K562 (cell line): ENCODE results near the gene SLC1A3. TPM values are rescaled to one million over a fixed set of nuclear protein-coding genes. Genes with fewer than 3 reads are reported as not detected.

ENCODE experiments used
- ATAC-seq: fragments of 200-7000 bp; cut with Tn5 transposase; 3 replicates; pipeline ENCODE4 v1.9.1; 2020; ENCODE audit warnings: moderate library complexity
- BruUV-seq: library from RNA; stranded (reverse); fragments of 400-500 nt; replicated peaks from 2 replicates; lab custom pipeline; 2021; lab: Mats Ljungman, UMichigan
- CTCF ChIA-PET: fragments of 300-600 bp; formaldehyde crosslinking; extraction: SDS; loops from one replicate; lab custom pipeline; 2021; ENCODE audit warnings: low intra/inter-chr PET ratio; lab: Yijun Ruan, JAX
- POLR2A ChIA-PET: fragments of 300-600, 350-650 bp; sonication (Branson Sonifier 250); formaldehyde crosslinking; extraction: SDS; loops from one replicate; lab custom pipeline; 2021; ENCODE audit warnings: antibody characterized with exemption, inconsistent platforms; lab: Yijun Ruan, JAX
- DNase-seq, 4 experiments: peaks; one replicate each; pipeline versions ENCODE4 v3.0.0 to v3.0.0-alpha.2; 2011 to 2018; ENCODE audit warnings: low spot score in 3 of 4, mixed read lengths in 3 of 4; ENCODE audit errors: extremely low read depth in 1 of 4
- FAIRE-seq: peaks from 2 replicates; lab custom pipeline; 2011; peaks lifted over from hg19 to GRCh38; lab: Jason Lieb, UNC
- H2AFZ ChIP-seq: 2 replicates; pipeline ENCODE4 v1.6.0; 2011; ENCODE audit warnings: low read depth, low read length, control low read depth, inconsistent platforms
- H3K27ac ChIP-seq: fragments of 200-600 bp; 3 replicates; pipeline ENCODE4 v1.8.0; 2011; ENCODE audit warnings: low read depth, mild to moderate bottlenecking, control low read depth, inconsistent platforms, low read length, moderate library complexity, mixed read lengths; ENCODE audit errors: extremely low read depth
- H3K27me3 ChIP-seq, 2 experiments: fragments of 300-600 bp in 1 of 2; 2 replicates in 1 of 2; 3 replicates in 1 of 2; pipeline versions ENCODE4 v1.6.0 to v1.8.0; 2011; ENCODE audit warnings: inconsistent platforms in 2 of 2, low read length in 2 of 2, mild to moderate bottlenecking in 1 of 2, mixed read lengths in 1 of 2, moderate library complexity in 1 of 2; ENCODE audit not compliant: control insufficient read depth in 2 of 2, insufficient read depth in 2 of 2
- H3K36me3 ChIP-seq: fragments of 300-600 bp; 3 replicates; pipeline ENCODE4 v1.8.0; 2011; ENCODE audit warnings: mild to moderate bottlenecking, low read length, inconsistent platforms; ENCODE audit not compliant: control insufficient read depth, insufficient read depth
- H3K4me1 ChIP-seq, 2 experiments: fragments of 200-600 bp in 1 of 2; replicated peaks in 1 of 2; 2 replicates in 1 of 2; 3 replicates in 1 of 2; pipeline versions ENCODE4 v1.5.1 to v1.8.0; 2011; ENCODE audit warnings: inconsistent platforms in 2 of 2, low read length in 2 of 2, mild to moderate bottlenecking in 1 of 2, mixed read lengths in 1 of 2, moderate library complexity in 1 of 2; ENCODE audit not compliant: control insufficient read depth in 2 of 2, insufficient read depth in 2 of 2
- H3K4me2 ChIP-seq: 2 replicates; pipeline ENCODE4 v1.6.1; 2011; ENCODE audit warnings: low read length, control low read depth, inconsistent platforms, mixed read lengths; ENCODE audit not compliant: insufficient read depth
- H3K4me3 ChIP-seq: fragments of 200-600 bp; sonication (generic), shearing (Covaris generic); 2 replicates; pipeline ENCODE4 v1.5.1; 2016; ENCODE audit warnings: control low read depth, inconsistent platforms
- H3K79me2 ChIP-seq: fragments of 200-600 bp; 3 replicates; pipeline ENCODE4 v1.8.0; 2011; ENCODE audit warnings: low read length, inconsistent platforms; ENCODE audit not compliant: control insufficient read depth, insufficient read depth
- H3K9ac ChIP-seq, 2 experiments: 2 replicates each; pipeline versions ENCODE4 v1.6.0 to v1.6.1; 2011; ENCODE audit warnings: low read depth in 2 of 2, low read length in 2 of 2, control low read depth in 1 of 2, inconsistent platforms in 1 of 2, mild to moderate bottlenecking in 1 of 2, mixed read lengths in 1 of 2; ENCODE audit not compliant: insufficient read depth in 1 of 2
- H3K9me1 ChIP-seq: one replicate; pipeline ENCODE4 v1.6.0; 2011; ENCODE audit warnings: inconsistent platforms, mild to moderate bottlenecking, low read length, moderate library complexity; ENCODE audit not compliant: control insufficient read depth, insufficient read depth
- H3K9me3 ChIP-seq: replicated peaks from 2 replicates; pipeline ENCODE4 v1.5.1; 2011; ENCODE audit warnings: low read depth, low read length, inconsistent platforms; ENCODE audit not compliant: control insufficient read depth, insufficient read depth
- H4K20me1 ChIP-seq: replicated peaks from 2 replicates; pipeline ENCODE4 v1.6.1; 2011; ENCODE audit warnings: low read length, inconsistent platforms, mixed read lengths; ENCODE audit not compliant: control insufficient read depth, insufficient read depth
- ARID2 ChIP-seq: fragments of 450-650 bp; IDR thresholded peaks from 2 replicates; pipeline ENCODE4 v1.6.1; 2017; ENCODE audit warnings: antibody characterized with exemption, mild to moderate bottlenecking
- C11orf30 ChIP-seq: fragments of 450-650 bp; IDR thresholded peaks from 2 replicates; pipeline ENCODE4 v1.6.1; 2016; ENCODE audit warnings: low read depth, mild to moderate bottlenecking
- CHD1 ChIP-seq: fragments of 200-600 bp; sonication (generic); IDR thresholded peaks from one replicate; pipeline ENCODE4 v1.6.1; 2012; ENCODE audit warnings: mild to moderate bottlenecking, moderate library complexity, low read length, inconsistent platforms
- CTBP1 ChIP-seq: fragments of 450-650 bp; IDR thresholded peaks from 2 replicates; pipeline ENCODE4 v1.6.1; 2016; ENCODE audit warnings: borderline replicate concordance
- HNRNPH1 ChIP-seq: fragments of 200-400 bp; formaldehyde crosslinking; optimal IDR thresholded peaks from 2 replicates; pipeline ENCODE3; 2017; ENCODE audit warnings: low read depth, mild to moderate bottlenecking, low read length, moderate library complexity
- NCOA2 ChIP-seq, 2 experiments: fragments of 450-650 bp; IDR thresholded peaks; 2 replicates each; pipeline ENCODE4 v1.6.1; 2018; ENCODE audit warnings: mild to moderate bottlenecking in 2 of 2, moderate library complexity in 1 of 2; ENCODE audit not compliant: partially characterized antibody in 2 of 2
- RBM14 ChIP-seq: fragments of 200-400 bp; formaldehyde crosslinking; IDR thresholded peaks from 2 replicates; pipeline ENCODE4 v1.6.1; 2018; ENCODE audit warnings: low read depth, mild to moderate bottlenecking, low read length, moderate library complexity, borderline replicate concordance; ENCODE audit not compliant: insufficient read depth
- WGBS: fragments of 100-300 bp; shearing (Covaris generic); methylation state at CpG from one replicate; pipeline ENCODE4 v1.1.6; 2016; ENCODE audit warnings: low coverage, mixed read lengths; ENCODE audit not compliant: insufficient coverage; ENCODE audit errors: missing lambda C conversion rate; 5-methylcytosine and 5-hydroxymethylcytosine counted together
- in situ Hi-C: fragments of 300-500 bp; cut with MboI; formaldehyde crosslinking; loops from 4 replicates; pipeline ENCODE4 v1.15.0; 2018; ENCODE audit warnings: inconsistent platforms, mixed read lengths
- intact Hi-C: fragments of 100-400 bp; cut with micrococcal nuclease; formaldehyde crosslinking; loops from 2 replicates; pipeline ENCODE4 v1.14.2; 2022
- polyA plus RNA-seq, 8 experiments: library from polyadenylated mRNA; depleted of rRNA in 4 of 8; stranded (reverse) in 5 of 8; unstranded in 3 of 8; fragments of >200 nt; fragmentation: Nextera tagmentation in 2 of 8; fragmentation: Illumina TruSeq in 1 of 8; extraction: Ambion mirVana in 2 of 8; extraction: Trizol in 1 of 8; gene quantifications; 2 replicates each; pipeline versions ENCODE4 v1.2.1 to v1.2.3, GENCODE V29; 2011 to 2014; ENCODE audit warnings: inconsistent platforms in 1 of 8, missing spikeins in 1 of 8
- total RNA-seq, 7 experiments: library from RNA; depleted of rRNA in 6 of 7; stranded (reverse); fragments of >200 nt in 6 of 7; fragmentation: Illumina TruSeq in 2 of 7; extraction: Trizol in 2 of 7; gene quantifications; 2 replicates each; pipeline versions ENCODE4 v1.2.1 to v1.2.3, GENCODE V29; 2011 to 2021; ENCODE audit warnings: low replicate concordance in 1 of 7
- TF ChIP-seq, protein P1 (sequence below): fragments of 450-650 bp; IDR thresholded peaks from 2 replicates; pipeline ENCODE4 v1.6.1; 2016
- TF ChIP-seq, protein P2 (sequence below): sonication (generic); formaldehyde crosslinking; IDR thresholded peaks from 2 replicates; pipeline ENCODE4 v1.8.1; 2023; ENCODE audit warnings: mild to moderate bottlenecking, missing genetic modification reagents
- TF ChIP-seq, protein P3 (sequence below): fragments of 200-800 bp; sonication (Bioruptor generic); IDR thresholded peaks from 2 replicates; pipeline ENCODE4 v1.6.1; 2017; ENCODE audit warnings: missing genetic modification characterization, missing compliant biosample characterization
- TF ChIP-seq, protein P4 (sequence below): fragments of 450-650 bp; IDR thresholded peaks from 2 replicates; pipeline ENCODE4 v1.6.1; 2018; ENCODE audit not compliant: partially characterized antibody

SLC1A3 gene
- total and polyA plus RNA-seq, 9 of the 15 experiments (the other 6 are each of a cell fraction or from before 2014, with no cell fraction given): 0.13 TPM; not detected in 8

- 0% methylated on average over 4 of the region's 4 CpGs for WGBS
- no peak for TF ChIP-seq ARID2
- TF ChIP-seq NCOA2 (IDR thresholded peaks at IDR 0.05; ENCODE audit: partially characterized antibody in 2 of 2): no peak
- no peak for TF ChIP-seq HNRNPH1
- no peak for TF ChIP-seq C11orf30
- TF ChIP-seq CTBP1: no peak
- no peak for TF ChIP-seq CHD1
- TF ChIP-seq, protein P1, sequence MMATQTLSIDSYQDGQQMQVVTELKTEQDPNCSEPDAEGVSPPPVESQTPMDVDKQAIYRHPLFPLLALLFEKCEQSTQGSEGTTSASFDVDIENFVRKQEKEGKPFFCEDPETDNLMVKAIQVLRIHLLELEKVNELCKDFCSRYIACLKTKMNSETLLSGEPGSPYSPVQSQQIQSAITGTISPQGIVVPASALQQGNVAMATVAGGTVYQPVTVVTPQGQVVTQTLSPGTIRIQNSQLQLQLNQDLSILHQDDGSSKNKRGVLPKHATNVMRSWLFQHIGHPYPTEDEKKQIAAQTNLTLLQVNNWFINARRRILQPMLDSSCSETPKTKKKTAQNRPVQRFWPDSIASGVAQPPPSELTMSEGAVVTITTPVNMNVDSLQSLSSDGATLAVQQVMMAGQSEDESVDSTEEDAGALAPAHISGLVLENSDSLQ: no peak
- no peak for TF ChIP-seq RBM14
- TF ChIP-seq, protein P2, sequence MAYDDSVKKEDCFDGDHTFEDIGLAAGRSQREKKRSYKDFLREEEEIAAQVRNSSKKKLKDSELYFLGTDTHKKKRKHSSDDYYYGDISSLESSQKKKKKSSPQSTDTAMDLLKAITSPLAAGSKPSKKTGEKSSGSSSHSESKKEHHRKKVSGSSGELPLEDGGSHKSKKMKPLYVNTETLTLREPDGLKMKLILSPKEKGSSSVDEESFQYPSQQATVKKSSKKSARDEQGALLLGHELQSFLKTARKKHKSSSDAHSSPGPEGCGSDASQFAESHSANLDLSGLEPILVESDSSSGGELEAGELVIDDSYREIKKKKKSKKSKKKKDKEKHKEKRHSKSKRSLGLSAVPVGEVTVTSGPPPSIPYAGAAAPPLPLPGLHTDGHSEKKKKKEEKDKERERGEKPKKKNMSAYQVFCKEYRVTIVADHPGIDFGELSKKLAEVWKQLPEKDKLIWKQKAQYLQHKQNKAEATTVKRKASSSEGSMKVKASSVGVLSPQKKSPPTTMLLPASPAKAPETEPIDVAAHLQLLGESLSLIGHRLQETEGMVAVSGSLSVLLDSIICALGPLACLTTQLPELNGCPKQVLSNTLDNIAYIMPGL: no peak
- TF ChIP-seq, protein P3, sequence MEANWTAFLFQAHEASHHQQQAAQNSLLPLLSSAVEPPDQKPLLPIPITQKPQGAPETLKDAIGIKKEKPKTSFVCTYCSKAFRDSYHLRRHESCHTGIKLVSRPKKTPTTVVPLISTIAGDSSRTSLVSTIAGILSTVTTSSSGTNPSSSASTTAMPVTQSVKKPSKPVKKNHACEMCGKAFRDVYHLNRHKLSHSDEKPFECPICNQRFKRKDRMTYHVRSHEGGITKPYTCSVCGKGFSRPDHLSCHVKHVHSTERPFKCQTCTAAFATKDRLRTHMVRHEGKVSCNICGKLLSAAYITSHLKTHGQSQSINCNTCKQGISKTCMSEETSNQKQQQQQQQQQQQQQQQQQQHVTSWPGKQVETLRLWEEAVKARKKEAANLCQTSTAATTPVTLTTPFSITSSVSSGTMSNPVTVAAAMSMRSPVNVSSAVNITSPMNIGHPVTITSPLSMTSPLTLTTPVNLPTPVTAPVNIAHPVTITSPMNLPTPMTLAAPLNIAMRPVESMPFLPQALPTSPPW: no peak
- TF ChIP-seq, protein P4, sequence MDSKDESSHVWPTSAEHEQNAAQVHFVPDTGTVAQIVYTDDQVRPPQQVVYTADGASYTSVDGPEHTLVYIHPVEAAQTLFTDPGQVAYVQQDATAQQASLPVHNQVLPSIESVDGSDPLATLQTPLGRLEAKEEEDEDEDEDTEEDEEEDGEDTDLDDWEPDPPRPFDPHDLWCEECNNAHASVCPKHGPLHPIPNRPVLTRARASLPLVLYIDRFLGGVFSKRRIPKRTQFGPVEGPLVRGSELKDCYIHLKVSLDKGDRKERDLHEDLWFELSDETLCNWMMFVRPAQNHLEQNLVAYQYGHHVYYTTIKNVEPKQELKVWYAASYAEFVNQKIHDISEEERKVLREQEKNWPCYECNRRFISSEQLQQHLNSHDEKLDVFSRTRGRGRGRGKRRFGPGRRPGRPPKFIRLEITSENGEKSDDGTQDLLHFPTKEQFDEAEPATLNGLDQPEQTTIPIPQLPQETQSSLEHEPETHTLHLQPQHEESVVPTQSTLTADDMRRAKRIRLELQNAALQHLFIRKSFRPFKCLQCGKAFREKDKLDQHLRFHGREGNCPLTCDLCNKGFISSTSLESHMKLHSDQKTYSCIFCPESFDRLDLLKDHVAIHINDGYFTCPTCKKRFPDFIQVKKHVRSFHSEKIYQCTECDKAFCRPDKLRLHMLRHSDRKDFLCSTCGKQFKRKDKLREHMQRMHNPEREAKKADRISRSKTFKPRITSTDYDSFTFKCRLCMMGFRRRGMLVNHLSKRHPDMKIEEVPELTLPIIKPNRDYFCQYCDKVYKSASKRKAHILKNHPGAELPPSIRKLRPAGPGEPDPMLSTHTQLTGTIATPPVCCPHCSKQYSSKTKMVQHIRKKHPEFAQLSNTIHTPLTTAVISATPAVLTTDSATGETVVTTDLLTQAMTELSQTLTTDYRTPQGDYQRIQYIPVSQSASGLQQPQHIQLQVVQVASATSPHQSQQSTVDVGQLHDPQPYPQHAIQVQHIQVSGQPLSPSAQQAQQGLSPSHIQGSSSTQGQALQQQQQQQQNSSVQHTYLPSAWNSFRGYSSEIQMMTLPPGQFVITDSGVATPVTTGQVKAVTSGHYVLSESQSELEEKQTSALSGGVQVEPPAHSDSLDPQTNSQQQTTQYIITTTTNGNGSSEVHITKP: no peak
- CTCF ChIA-PET: no interaction called here
Measured at GRCh38 chr5:36655161-36655560, 48.8 kb downstream of the SLC1A3 start.

More at GRCh38 chr5:36655161-36655560, 48.8 kb downstream of the SLC1A3 start:
- H3K27me3 ChIP-seq: peaks cover 5% of the 10 kb centered on the region in 2 experiments; a peak in 4 of 5 replicates
- DNase-seq (no peak), ATAC-seq (no peak), FAIRE-seq (no peak)
- no peak overlapping the region for H2AFZ ChIP-seq
- H3K9me3 ChIP-seq: no peaks in the 10 kb centered on the region
- H3K79me2 ChIP-seq: no peaks in the 10 kb centered on the region
- no peak overlapping the region for H3K27ac ChIP-seq
- no peaks in the 10 kb centered on the region for H3K36me3 ChIP-seq
- no peak overlapping the region for H3K4me2 ChIP-seq
- H4K20me1 ChIP-seq: no peaks in the 10 kb centered on the region
- H3K9me1 ChIP-seq: no peaks in the 10 kb centered on the region
- intact Hi-C loops (no loop called here), in situ Hi-C loops (no loop called here)
- no peaks in the 10 kb centered on the region for H3K4me1 ChIP-seq
- POLR2A ChIA-PET: no interaction called here
- no TSS peak for BruUV-seq
- no peak overlapping the region for H3K9ac ChIP-seq
- H3K4me3 ChIP-seq: no peak overlapping the region
